ENCODE data around the gene GSE1. TPM values are rescaled to one million over a fixed set of nuclear protein-coding genes. Genes with fewer than 3 reads are reported as not detected.
"Not testable (repeated sequence)": the region's sequence is repeated elsewhere in the genome, so short reads cannot be mapped to it uniquely, and the experiment has no call there.

The GSE1 gene
- total RNA-seq, 1 donor from 2014 or later, result 28.8 TPM

DNA sequence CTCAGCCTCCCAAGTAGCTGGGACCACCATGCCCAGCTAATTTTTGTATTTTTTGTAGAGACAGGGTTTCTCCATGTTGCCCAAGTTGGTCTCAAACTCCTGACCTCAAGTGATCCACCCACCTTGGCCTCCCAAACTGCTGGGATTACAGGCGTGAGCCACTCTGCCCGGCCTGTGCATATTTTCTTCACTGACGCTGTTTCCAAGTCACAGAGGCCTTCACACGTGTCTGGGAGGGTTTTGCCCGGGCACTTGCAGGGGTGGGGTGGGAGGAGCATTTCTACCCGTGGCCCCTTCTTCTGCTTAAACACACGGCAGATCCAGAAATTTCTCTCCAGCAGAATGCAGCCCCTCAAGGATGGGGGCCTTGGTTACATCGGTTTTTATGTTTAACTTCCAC lies 20.8 kb upstream of the GSE1 start:
- DNase-seq, result not testable (repeated sequence)

DNA sequence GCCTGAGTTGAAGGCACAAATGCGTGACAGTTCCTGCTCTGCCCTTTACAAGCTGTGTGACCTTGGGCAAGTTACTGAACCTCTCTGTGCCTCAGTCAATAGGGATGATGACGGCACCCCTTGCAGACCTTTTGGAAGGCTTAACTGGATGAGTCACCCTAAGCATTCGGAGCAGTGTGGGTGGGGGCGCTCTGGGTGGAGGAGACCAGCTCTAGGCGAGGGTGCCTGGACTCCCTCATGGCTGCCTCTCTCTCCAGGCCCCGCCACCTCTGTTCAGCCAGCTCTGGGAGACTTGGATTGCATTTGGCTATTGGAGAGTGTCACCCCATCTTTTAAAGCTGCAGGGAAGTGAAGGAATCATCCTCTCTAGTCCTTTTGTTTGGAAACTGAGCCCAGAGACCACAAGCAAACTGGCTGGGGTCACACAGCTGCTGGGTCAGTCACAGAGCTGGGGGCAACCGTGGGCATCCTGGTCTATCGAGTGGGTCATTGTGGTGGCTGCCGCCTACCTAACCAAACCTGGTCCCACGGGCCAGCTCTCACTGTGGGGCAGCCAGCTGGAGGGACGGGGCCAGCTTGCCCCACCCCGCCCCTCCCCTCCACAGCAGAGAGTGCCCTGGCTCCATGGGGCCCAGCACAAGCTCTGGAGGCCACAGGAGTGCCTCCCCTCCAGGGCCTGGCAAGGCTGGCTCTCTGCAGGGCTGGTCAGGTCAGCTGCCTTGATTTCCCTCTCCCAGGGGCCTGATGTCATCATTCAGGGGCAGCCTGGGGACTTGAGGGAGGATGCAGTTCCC lies 20.2 kb upstream of the GSE1 start:
- DNase-seq, result no peak

- no peak for DNase-seq
Measured at GRCh38 chr16:85593494-85594221, 19.5 kb upstream of the GSE1 start.

GRCh38 chr16:85594273-85594977 lies 18.7 kb upstream of the GSE1 start:
- no peak for DNase-seq

DNA sequence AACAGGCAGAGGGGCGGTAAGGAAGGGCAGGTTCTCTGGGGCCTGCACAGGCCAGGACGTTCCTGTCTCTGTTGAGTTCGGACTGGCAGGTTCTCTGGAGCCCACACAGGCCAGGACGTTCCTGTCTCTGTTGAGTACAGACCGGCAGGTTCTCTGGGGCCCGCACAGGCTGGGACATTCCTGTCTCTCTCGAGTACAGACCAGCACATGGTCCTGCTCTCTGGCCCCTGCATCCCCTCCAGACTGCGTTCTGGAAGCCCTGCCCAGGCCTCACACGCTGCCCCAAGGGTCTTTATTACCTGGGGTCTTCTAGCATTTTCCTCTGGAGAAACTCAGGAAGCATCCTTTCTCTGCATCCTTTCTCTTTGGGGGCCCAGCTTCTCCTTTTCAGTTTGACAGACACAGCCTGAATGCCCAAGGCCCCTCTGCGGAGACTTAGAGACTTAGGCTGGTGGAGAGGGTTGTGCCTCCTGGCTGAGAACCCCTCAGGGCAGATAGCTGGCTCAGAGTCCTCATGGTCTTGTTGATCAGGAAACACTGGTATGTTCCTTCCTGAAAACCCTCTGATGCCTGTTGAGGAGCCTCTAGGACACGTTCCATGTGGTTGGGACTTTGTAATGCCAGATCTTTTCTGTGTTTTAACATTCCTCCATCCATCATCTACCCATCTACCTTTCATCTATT lies 18.0 kb upstream of the GSE1 start:
- no peak for DNase-seq

DNA sequence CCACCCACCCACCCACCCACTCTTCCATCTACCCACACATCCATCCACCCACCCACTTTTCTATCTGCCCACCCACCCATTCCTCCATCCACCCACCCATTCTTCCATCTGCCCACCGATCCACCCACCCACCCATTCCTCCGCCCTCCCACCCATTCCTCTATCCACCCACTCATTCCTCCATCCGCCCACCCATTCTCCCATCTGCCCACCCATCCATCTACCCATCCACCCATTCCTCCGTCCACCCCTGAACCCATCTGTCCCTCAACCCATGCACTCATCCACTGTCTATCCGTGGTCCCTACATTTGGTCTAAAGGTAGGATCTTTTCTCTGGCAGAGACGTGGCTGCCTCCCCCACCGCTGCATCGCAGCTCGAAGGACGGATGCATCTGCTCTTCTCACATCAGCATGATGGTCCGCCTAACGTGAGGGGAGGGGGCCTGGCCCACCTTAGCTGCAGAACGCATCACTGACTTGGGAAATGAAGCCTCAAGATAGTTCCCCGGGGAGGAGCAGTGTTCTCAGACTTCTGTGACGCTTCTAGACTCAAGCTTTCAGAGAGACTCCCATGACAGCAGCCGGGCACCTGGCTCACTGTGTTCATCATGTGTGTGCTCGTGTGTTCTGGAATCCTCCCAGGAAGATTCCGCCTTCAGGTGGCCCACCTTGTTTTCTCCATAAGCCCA lies 17.2 kb upstream of the GSE1 start:
- DNase-seq, result no peak

GRCh38 chr16:85598141-85598540 lies 15.0 kb upstream of the GSE1 start:
- DNase-seq, result no peak

GRCh38 chr16:85600078-85600477 lies 13.0 kb upstream of the GSE1 start:
- DNase-seq, result no peak

DNA sequence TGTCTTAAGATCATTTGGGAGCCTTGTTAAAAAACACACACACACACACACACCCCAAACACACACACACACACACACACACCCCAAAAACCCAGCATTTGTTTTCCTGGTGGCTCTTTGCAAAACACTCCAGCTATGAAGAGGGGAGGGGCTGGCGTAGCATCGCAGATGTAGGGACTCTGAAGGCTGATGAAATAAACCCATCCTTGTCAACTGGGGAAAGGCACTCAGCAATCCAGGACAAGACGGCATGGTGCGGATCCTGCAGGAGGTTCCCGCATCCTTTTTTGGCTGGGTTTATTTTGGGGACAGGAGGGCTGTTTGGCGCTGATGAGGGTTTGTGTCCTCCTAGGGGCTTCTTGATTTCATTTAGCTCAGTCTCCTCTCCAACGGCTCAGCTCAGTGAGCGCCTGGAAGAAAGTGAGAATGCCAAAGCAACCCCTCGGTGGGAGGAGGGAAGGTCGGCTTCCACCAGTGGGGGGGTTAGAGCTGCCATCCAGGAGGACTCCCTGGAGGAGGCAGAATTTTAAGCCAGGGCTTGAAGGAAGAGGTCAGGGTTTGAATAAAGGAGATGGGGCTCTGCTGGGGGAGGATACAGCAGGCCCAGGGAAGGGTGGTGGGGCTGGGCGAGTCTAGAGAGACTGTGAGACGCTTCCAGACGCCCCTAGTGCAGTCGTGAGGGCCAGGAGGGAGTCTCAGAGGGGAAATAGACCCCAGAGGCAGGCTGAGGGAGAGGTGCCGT lies 12.4 kb upstream of the GSE1 start:
- no peak for DNase-seq

- no peak for DNase-seq
Measured at GRCh38 chr16:85601272-85601639, 11.9 kb upstream of the GSE1 start.

DNA sequence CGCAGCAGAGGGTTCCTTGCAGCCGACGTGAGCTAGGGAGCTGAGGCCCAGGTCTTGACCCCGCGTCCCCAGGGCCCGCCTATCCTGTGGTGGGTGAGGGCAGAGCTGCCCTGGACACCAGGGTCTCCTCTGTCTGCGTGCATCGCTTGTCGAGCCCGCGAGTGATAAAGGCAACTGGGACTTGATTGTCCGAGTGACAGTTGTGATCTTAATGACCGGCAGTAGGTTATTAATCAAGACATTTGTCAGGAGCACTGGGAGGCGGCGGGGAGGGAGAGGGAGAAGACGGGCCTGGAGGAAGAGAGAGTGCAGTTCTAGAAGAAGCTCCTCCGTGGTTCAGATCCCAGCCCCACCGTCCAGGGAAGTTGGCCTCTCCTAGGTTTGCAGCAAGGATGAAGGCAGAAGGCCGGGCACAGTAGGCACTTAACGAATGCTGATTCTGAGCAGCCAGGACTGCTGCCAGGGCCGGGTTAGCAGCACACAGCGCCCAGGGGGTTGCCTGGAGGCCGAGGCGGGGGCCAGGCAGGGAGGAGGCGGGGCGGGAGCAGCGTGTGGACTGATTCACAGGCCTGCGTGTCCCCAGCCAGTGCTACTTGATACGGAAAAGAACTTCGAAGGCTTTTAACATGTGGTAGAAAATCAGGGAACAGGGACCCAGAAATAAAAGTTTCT lies 11.3 kb upstream of the GSE1 start:
- no peak for DNase-seq

- no peak for DNase-seq
Measured at GRCh38 chr16:85602402-85603202, 10.5 kb upstream of the GSE1 start.

DNA sequence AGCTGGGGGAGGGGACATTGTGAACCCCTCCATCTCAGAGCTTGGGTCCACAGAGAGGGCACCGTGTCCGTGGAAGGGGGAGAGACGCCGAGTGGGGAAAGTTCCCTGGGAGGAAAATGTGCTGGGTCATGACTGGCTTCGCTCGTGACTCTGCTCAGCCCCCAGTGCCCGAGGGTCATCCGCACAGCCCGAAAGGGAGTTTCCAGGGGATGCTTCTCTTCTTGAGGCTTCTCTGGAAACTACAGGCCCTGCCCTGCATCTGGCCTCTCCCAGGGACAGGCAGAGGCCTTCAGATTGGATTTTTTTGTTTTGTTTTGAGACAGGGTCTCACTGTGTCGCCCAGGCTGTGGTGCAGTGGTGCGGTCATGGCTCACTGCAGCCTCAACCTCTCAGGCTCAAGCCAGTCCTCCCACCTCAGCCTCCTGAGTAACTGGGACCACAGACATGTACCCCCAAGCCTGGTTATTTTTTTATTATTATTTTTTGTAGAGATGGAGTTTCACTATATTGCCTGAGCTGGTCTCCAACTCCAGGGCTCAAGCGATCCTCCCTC lies 9.8 kb upstream of the GSE1 start:
- DNase-seq, result no peak

- no peak for DNase-seq
Measured at GRCh38 chr16:85604145-85604705, 8.9 kb upstream of the GSE1 start.

GRCh38 chr16:85605051-85605911 lies 7.8 kb upstream of the GSE1 start:
- DNase-seq, result no peak

DNA sequence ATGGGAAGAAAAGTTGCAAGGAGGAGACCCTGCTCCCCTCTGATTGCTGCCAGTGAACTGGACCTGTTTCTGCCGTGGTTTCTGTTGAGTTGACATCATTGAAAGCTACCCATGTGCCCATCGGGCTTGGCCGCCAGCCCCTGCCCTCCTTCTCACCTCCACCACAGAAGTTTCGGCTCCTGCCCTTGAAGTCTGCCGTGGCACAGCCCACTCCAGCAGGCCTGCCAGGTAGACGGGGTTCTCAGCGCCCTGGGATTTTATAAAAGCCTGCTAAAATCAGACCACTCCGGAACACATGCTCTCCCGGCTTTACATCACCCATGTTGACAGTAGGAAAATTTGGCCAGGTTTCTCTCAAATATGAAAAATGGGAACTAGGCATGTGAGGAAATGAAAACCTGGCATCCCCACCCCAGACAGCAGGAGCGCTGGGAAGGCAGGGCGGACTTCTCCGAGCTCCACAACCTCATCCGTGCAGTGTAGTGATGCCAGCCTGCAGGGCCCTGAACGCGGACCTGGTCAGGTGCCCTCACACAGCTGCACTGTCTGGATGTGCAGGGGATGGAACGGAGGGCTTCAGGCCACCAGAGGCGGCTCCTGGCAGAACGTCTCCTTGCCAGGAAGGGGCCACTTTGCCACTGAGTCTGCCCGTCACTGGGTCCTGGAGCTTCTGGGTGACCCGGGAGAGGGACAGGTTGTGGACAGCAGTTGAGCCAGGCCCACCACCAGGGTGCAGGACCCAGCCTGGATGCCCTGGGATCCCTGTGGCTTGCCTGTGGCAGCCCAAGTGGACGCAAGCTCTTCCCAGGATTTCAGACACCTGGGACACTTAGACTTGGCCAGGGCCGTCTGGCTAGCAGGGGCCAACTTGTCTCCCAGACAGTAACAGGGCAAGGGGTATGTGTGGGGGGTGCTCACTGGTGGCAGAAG lies 6.9 kb upstream of the GSE1 start:
- DNase-seq, result no peak

GRCh38 chr16:85606904-85607303 lies 6.2 kb upstream of the GSE1 start:
- DNase-seq, result no peak
